HG03025 (cell line): Measurements from ENCODE around the gene LTBP3.

ENCODE experiments used
- ATAC-seq: cut with Tn5 transposase; IDR thresholded peaks from one replicate; pipeline ENCODE4 v1.9.1; 2021; ENCODE audit warnings: mild to moderate bottlenecking, moderate library complexity; ENCODE audit not compliant: unreplicated experiment, low FRiP score

The LTBP3 gene

DNA sequence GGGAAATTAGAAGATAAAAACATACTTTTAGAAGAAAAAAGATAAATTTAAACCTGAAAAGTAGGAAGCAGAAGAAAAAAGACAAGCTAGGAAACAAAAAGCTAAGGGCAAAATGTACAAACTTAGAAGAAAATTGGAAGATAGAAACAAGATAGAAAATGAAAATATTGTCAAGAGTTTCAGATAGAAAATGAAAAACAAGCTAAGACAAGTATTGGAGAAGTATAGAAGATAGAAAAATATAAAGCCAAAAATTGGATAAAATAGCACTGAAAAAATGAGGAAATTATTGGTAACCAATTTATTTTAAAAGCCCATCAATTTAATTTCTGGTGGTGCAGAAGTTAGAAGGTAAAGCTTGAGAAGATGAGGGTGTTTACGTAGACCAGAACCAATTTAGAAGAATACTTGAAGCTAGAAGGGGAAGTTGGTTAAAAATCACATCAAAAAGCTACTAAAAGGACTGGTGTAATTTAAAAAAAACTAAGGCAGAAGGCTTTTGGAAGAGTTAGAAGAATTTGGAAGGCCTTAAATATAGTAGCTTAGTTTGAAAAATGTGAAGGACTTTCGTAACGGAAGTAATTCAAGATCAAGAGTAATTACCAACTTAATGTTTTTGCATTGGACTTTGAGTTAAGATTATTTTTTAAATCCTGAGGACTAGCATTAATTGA is 58.3 kb downstream of the LTBP3 start:
- ATAC-seq: no peak

DNA sequence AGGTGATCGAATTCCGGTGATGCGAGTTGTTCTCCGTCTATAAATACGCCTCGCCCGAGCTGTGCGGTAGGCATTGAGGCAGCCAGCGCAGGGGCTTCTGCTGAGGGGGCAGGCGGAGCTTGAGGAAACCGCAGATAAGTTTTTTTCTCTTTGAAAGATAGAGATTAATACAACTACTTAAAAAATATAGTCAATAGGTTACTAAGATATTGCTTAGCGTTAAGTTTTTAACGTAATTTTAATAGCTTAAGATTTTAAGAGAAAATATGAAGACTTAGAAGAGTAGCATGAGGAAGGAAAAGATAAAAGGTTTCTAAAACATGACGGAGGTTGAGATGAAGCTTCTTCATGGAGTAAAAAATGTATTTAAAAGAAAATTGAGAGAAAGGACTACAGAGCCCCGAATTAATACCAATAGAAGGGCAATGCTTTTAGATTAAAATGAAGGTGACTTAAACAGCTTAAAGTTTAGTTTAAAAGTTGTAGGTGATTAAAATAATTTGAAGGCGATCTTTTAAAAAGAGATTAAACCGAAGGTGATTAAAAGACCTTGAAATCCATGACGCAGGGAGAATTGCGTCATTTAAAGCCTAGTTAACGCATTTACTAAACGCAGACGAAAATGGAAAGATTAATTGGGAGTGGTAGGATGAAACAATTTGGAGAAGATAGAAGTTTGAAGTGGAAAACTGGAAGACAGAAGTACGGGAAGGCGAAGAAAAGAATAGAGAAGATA is 59.0 kb downstream of the LTBP3 start, which contains the start of gene MALAT1:
Gene MALAT1, plus strand, starts transcription at position 69 of the 736 bp plus-strand sequence.
- peak; percentile 28 for ATAC-seq

GRCh38 chr11:65498727-65498976 is 59.5 kb downstream of the LTBP3 start:
- ATAC-seq: no peak

GRCh38 chr11:65498042-65498726 is 60.0 kb downstream of the LTBP3 start:
- ATAC-seq: no peak

- peak; percentile 56 for ATAC-seq
These were observed 60.8 kb downstream of the LTBP3 start for GRCh38 chr11:65497141-65498041.

DNA sequence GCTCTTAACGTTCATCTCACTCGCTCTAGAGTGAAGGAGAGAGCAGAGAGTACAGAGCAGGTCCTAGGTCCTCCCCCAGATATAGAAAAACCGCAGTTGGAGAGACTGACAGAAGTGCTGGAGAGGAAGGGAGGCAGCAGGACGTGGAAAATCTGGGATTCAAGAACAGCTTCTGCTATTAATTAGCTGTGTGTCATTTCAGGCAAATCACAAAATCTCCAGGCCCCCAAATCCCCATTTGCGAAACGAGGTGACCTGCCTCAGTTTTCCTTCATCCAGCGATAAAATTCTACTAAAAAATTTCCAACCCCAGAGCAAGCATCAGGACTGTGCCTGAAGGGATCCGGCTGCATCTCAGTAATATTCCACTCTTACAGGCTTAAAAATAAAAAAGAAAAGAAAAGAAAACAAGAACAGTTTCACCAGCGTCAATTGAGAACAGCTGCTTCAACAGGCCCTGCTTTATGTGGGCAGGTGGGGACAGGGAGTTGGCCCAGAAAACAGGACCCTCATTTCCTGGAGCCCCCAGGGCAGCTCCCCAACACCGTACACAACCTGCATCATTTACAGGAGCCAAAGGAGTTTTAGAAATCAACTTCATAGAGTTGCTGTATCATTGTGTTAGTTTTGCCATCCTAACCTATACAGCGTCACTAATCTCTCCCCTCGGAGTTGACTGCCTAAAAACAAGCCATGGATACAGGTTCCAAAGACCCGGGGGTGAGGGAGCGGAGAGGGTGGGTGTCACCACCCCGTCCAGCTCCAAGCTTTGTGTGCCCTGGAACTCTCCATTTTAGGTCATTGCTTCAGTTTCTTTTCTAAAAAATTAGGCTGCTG is 61.6 kb downstream of the LTBP3 start:
- no peak for ATAC-seq

- ATAC-seq: no peak
These were observed 64.6 kb downstream of the LTBP3 start for GRCh38 chr11:65493367-65494176.

GRCh38 chr11:65492637-65493366 is 65.4 kb downstream of the LTBP3 start:
- ATAC-seq: no peak

- ATAC-seq: no peak
These were observed 65.8 kb downstream of the LTBP3 start for GRCh38 chr11:65492387-65492636.

DNA sequence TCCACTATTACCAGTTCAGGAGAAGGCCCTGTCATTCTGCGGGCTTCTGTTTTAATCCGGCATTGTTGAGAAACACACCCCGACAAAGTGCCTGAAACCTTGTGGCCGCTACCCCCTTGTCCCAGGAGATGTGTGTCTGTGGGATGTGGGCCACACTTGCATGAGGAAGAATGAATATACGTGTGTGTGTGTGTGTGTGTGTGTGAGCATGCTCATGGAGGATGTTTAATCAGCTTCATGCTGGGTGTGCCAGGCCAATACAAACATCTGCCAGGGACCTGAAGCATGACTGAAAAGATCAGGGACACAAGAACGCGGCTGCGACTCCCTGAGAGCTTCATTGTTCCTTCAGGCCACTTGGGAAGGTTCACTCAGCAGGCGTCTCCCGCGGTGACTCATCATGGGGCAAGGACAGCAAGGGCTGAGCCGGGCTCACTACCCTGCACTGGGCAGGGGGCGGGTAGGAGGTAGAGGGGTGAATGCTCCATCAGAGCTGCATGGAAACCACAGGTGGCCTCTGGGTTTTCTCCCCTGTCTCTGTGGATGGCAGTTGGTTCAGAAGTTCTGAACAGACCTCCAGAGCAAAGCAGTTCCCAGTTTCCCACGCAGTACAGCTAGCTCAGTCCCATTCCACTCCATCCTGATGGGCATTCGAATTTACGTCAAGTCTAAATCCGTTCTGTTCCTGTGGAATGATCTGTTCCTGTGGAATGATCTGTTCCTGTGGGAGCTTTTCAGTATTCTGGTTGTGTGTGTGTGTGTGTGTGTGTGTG is 66.4 kb downstream of the LTBP3 start:
- no peak for ATAC-seq

DNA sequence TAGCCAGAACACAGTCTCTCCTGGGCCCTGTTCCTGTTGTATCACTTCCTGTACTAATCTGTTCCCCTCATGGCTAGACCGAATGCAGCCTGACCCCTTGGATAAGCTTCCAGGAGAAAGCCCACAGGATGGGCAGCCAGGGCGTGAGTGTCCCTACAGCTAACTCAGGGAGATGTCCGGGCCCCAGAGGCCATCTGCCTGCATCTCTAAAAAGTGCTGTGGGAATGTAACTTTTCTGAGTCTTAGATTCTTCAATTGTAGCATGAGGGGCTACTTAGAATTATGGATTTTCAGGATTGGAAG is 67.0 kb downstream of the LTBP3 start:
- ATAC-seq: no peak

DNA sequence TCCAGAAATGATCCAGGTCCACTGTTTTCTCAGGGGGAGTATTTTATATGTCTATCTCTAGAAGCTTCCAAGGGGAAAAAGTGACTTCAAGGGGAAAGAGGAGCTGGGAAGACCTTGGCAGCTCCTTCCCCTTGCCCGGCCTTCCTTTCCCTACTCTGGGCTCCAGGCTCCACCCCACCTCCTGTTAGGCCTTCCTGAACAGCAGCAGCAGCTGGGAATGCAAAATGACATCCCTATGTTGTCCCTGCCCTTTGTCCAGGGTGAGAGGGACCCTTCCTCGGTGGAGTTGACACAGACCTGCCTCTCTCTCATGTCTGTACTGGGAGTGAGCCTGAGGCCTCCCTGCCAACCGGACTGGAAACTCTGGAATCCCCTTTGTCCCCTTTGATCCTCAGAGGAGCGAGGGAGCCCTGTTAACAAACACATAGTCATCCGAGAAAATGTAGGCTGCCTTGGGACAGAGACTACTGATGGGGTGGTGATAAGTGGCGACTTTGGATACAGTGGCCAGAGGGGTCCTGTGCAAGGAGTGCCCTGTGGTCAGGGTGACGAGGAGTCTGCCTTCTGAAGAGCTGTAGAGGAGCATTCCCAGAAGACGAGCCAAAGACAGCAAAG is 68.3 kb downstream of the LTBP3 start:
- ATAC-seq: no peak

DNA sequence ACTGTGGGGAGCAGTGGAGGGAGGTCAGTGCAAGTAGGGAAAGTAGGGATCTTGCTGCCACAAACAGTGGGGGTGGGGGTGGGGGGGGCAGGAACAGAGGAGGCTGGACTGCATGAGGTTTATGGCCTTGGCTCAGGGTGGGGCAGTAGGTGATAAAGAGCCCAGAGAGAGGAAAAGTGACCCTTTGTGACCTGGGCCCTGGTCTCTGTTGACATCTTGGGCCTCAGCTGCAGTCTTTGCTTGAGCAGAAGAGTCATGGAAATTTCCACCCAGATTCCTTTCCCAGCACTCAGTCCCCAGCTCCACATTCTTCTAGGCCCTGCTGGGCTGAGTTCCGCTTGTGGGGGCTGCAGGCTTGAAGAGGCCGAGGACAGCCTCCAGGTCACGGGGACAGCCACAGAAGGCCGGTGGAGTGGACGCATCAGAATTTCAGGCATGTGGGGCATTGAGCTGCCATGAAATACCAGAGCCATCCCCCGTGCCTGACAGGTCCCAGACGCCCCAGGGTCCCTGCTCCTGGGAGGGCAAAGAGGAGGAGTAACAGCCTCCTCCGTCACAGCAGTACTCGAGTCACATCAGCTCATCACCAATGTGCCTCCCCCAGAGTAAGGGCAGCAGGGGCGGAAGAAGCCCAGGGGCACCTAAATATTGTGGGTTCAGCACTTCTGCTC is 69.0 kb downstream of the LTBP3 start:
- ATAC-seq: no peak
